ENCODE data around the gene MEGF8. TPM values are rescaled to one million over a fixed set of nuclear protein-coding genes. Genes with fewer than 3 reads are reported as not detected.
A peak's percentile ranks its signal among the peaks of the same experiment; 100 is the strongest.

Gene MEGF8
- total and polyA plus RNA-seq, 2 of the 13 experiments (the other 11 are each of a cell fraction or from before 2014, with no cell fraction given), result 4.0 to 8.8 TPM

DNA sequence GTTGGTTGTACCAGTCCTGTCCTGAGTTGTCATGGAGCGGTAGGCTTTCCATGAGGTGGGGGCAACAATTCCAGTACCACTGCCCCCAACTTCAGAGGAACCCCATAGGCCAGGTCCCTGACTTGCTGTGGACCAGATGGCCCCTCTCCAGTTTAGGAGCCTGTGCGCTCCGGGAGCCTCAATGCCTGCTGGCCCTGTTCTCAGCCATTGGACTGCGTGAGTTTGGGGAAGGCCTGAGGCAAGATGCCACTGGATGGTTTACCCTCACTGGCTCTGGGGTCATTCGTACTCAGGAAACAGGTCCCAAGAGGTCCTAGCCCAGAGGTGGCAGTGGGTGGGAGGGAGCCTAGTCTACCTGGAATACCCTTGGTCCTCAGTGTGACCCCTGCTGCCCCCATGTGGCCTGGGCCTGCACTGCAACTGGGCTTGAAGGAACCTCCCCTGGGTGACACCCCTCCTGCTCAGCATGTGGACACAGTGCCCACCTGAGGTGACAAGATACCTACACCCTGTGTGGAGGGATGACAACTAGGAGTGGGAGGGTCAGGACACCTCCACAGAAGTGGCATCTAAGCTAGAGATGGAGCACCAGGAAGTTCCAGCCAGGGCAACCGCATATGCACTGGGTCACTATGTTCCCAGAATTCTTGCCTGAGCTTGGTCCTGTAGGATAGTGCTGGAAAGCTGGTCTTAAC is 29.5 kb upstream of the MEGF8 start (continued):
- 0 out of 2 replicates have a peak, but pooled peaks have one; percentile 60 for TF ChIP-seq ZNF839 (CRISPR knock-in tag; IDR thresholded peaks at IDR 0.05; ENCODE audit: borderline replicate concordance)
- no peak for TF ChIP-seq MIXL1 (CRISPR knock-in tag; IDR thresholded peaks at IDR 0.05)
- peak; percentile 15; the same call in 1 of the 2 replicates for TF ChIP-seq ZBTB38 (CRISPR knock-in tag; IDR thresholded peaks at IDR 0.05)
- no peak for TF ChIP-seq NR2F6 (IDR thresholded peaks at IDR 0.05)
- TF ChIP-seq NR2F6 (CRISPR knock-in tag; IDR thresholded peaks at IDR 0.05), result 0 out of 2 replicates have a peak, but pooled peaks have one; percentile 13
- TF ChIP-seq RXRB (CRISPR knock-in tag; IDR thresholded peaks at IDR 0.05; ENCODE audit: borderline replicate concordance), result 0 out of 2 replicates have a peak, but pooled peaks have one; percentile 13
- peak; percentile 84; the same call in 1 of the 2 replicates for TF ChIP-seq PAF1 (CRISPR knock-in tag; IDR thresholded peaks at IDR 0.05)
- peak; percentile 37; the same call in 1 of the 2 replicates for TF ChIP-seq SAP130 (CRISPR knock-in tag; IDR thresholded peaks at IDR 0.05; ENCODE audit: low read depth)
- TF ChIP-seq, protein P1, sequence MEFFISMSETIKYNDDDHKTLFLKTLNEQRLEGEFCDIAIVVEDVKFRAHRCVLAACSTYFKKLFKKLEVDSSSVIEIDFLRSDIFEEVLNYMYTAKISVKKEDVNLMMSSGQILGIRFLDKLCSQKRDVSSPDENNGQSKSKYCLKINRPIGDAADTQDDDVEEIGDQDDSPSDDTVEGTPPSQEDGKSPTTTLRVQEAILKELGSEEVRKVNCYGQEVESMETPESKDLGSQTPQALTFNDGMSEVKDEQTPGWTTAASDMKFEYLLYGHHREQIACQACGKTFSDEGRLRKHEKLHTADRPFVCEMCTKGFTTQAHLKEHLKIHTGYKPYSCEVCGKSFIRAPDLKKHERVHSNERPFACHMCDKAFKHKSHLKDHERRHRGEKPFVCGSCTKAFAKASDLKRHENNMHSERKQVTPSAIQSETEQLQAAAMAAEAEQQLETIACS (CRISPR knock-in tag; IDR thresholded peaks at IDR 0.05), result no peak
- TF ChIP-seq ZNF788 (CRISPR knock-in tag; IDR thresholded peaks at IDR 0.05; ENCODE audit: borderline replicate concordance), result peak; percentile 3; the same call in 1 of the 2 replicates
- peak; percentile 55; the same call in 1 of the 2 replicates for TF ChIP-seq TARDBP (CRISPR knock-in tag; IDR thresholded peaks at IDR 0.05)
- peak; percentile 39 for TF ChIP-seq TEAD3 (CRISPR knock-in tag; optimal IDR thresholded peaks at IDR 0.05; ENCODE audit: borderline replicate concordance)
- TF ChIP-seq, protein P2, sequence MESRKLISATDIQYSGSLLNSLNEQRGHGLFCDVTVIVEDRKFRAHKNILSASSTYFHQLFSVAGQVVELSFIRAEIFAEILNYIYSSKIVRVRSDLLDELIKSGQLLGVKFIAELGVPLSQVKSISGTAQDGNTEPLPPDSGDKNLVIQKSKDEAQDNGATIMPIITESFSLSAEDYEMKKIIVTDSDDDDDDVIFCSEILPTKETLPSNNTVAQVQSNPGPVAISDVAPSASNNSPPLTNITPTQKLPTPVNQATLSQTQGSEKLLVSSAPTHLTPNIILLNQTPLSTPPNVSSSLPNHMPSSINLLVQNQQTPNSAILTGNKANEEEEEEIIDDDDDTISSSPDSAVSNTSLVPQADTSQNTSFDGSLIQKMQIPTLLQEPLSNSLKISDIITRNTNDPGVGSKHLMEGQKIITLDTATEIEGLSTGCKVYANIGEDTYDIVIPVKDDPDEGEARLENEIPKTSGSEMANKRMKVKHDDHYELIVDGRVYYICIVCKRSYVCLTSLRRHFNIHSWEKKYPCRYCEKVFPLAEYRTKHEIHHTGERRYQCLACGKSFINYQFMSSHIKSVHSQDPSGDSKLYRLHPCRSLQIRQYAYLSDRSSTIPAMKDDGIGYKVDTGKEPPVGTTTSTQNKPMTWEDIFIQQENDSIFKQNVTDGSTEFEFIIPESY (CRISPR knock-in tag; IDR thresholded peaks at IDR 0.05), result no peak
- 0 out of 2 replicates have a peak, but pooled peaks have one; percentile 45 for TF ChIP-seq HIVEP1 (CRISPR knock-in tag; IDR thresholded peaks at IDR 0.05)
- TF ChIP-seq AHR (CRISPR knock-in tag; IDR thresholded peaks at IDR 0.05), result 0 out of 2 replicates have a peak, but pooled peaks have one; percentile 60
- TF ChIP-seq, protein P3, sequence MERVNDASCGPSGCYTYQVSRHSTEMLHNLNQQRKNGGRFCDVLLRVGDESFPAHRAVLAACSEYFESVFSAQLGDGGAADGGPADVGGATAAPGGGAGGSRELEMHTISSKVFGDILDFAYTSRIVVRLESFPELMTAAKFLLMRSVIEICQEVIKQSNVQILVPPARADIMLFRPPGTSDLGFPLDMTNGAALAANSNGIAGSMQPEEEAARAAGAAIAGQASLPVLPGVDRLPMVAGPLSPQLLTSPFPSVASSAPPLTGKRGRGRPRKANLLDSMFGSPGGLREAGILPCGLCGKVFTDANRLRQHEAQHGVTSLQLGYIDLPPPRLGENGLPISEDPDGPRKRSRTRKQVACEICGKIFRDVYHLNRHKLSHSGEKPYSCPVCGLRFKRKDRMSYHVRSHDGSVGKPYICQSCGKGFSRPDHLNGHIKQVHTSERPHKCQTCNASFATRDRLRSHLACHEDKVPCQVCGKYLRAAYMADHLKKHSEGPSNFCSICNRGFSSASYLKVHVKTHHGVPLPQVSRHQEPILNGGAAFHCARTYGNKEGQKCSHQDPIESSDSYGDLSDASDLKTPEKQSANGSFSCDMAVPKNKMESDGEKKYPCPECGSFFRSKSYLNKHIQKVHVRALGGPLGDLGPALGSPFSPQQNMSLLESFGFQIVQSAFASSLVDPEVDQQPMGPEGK (CRISPR knock-in tag; IDR thresholded peaks at IDR 0.05), result peak; percentile 48; the same call in 1 of the 2 replicates
- no peak for TF ChIP-seq ZMAT3 (CRISPR knock-in tag; conservative IDR thresholded peaks at IDR 0.05)
- peak; percentile 59; the same call in 1 of the 2 replicates for TF ChIP-seq ZNF501 (CRISPR knock-in tag; IDR thresholded peaks at IDR 0.05)
- peak; percentile 37; the same call in 1 of the 2 replicates for TF ChIP-seq POLR2AphosphoS2 (IDR thresholded peaks at IDR 0.05; ENCODE audit: low read depth, low read length)
- TF ChIP-seq, protein P4, sequence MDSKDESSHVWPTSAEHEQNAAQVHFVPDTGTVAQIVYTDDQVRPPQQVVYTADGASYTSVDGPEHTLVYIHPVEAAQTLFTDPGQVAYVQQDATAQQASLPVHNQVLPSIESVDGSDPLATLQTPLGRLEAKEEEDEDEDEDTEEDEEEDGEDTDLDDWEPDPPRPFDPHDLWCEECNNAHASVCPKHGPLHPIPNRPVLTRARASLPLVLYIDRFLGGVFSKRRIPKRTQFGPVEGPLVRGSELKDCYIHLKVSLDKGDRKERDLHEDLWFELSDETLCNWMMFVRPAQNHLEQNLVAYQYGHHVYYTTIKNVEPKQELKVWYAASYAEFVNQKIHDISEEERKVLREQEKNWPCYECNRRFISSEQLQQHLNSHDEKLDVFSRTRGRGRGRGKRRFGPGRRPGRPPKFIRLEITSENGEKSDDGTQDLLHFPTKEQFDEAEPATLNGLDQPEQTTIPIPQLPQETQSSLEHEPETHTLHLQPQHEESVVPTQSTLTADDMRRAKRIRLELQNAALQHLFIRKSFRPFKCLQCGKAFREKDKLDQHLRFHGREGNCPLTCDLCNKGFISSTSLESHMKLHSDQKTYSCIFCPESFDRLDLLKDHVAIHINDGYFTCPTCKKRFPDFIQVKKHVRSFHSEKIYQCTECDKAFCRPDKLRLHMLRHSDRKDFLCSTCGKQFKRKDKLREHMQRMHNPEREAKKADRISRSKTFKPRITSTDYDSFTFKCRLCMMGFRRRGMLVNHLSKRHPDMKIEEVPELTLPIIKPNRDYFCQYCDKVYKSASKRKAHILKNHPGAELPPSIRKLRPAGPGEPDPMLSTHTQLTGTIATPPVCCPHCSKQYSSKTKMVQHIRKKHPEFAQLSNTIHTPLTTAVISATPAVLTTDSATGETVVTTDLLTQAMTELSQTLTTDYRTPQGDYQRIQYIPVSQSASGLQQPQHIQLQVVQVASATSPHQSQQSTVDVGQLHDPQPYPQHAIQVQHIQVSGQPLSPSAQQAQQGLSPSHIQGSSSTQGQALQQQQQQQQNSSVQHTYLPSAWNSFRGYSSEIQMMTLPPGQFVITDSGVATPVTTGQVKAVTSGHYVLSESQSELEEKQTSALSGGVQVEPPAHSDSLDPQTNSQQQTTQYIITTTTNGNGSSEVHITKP (CRISPR knock-in tag; IDR thresholded peaks at IDR 0.05; ENCODE audit: low read depth), result peak; percentile 70; the same call in 1 of the 2 replicates
- TF ChIP-seq HES4 (CRISPR knock-in tag; IDR thresholded peaks at IDR 0.05; ENCODE audit: borderline replicate concordance), result 0 out of 2 replicates have a peak, but pooled peaks have one; percentile 10
